ENCODE results near the gene GPC6.
"Not testable (repeated sequence)": the region's sequence is repeated elsewhere in the genome, so short reads cannot be mapped to it uniquely, and the experiment has no call there.

Gene GPC6

GRCh38 chr13:94188201-94188854, 961.7 kb downstream of the GPC6 start:
- DNase-seq (ENCODE audit: low read depth in 1 of 2, low spot score in 1 of 2) = no peak

- no peak for DNase-seq (ENCODE audit: low read depth in 1 of 2, low spot score in 1 of 2)
Observed at GRCh38 chr13:94192431-94192975, 965.9 kb downstream of the GPC6 start.

DNA sequence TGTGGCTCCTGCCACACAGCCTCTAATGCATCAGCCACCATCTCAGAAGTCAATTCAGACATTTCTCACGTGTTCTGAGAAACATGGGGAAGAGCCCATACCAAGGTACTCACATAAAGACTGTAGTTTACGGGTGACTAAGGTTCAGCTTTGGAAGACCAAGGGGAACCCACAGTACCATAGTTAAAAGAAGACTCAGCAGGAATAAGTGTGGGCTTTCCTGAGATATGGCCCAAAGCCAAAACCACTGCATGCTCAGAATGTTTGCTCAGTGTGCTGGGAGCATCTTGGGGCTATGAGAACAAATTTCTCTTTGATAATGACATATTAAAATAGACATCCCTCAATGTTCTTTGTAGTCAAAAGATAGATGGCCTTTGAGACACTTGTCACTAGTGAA, 969.1 kb downstream of the GPC6 start:
- DNase-seq (ENCODE audit: low read depth in 1 of 2, low spot score in 1 of 2) = no peak

DNA sequence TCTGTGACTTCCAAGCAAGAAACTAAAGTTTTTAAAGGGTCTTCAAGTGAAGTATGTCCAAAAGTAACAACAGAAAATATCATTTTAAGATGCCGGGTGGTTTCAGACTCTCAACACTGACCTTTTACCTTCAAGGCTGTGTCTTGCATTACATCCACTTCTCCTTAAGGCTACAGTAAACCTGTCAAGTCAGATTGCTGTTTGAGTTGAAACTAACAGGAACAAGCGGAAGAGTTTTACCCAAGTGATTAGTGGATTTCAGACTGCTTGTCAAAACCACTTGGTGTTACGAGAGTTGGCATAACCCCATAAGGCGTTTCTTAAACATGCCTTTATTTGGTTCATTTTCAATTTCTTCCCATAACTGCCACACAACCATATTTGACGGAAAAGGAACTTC, 969.8 kb downstream of the GPC6 start:
- DNase-seq (ENCODE audit: low read depth in 1 of 2, low spot score in 1 of 2) = no peak

GRCh38 chr13:94198681-94199080, 972.1 kb downstream of the GPC6 start:
- no peak for DNase-seq (ENCODE audit: low read depth in 1 of 2, low spot score in 1 of 2)

DNA sequence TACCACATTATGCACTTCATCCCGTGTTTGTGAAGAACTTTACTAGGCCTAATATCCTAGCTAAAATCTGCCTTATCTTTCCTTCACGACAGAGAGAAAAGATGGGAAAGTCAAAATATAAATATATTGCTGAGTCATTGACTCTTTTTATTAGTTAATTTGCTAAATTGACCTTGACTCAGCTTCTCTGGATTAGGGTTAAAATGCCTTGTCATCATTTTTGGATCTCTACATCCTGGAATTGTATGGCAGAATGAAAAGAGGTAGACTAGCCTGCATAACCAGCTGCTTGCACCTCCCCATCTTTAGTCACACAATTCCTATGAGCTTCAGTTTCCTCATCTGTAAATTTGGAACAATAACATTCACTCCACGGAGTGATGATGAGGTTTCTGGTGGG, 972.5 kb downstream of the GPC6 start:
- DNase-seq (ENCODE audit: low read depth in 1 of 2, low spot score in 1 of 2) = no peak

DNA sequence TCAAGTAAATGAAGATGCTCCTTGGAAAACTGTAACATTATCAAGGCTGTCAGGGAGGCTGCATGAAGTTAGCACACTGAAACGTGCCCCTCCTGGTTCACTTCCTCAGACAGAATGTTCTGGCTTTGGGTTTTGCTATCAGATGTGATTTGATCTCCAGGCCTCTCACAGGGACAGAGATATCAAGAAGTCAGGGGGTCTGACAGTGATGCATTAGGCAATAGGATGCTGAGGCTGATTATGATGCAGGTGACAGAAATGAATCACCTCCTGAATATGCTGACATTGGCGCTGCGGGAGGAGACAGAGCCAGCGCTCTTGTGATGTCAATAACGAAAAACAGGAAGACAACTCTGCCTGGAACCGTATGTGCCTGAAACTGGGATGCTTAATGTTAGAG, 974.4 kb downstream of the GPC6 start:
- DNase-seq (ENCODE audit: low read depth in 1 of 2, low spot score in 1 of 2) = no peak

GRCh38 chr13:94204163-94204562, 977.6 kb downstream of the GPC6 start:
- no peak for DNase-seq (ENCODE audit: low read depth in 1 of 2, low spot score in 1 of 2)

DNA sequence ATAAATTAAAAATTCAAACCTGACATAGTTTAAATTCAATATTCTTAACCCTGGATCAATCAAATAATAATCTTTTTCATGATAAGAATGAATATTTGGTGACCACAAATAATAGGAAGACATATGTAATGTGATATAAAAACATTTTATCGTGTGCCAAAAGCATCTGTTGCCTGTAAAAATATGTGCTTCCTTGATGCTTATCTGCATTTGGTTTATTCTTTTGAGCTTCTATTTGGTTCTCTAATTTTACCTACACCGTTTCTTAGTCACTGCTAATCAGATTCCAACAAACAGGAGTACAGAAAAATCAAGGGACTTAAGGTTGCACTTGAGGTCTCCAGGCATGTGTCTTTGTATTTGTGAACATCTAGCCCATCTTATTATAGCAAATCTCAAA, 978.3 kb downstream of the GPC6 start:
- no peak for DNase-seq (ENCODE audit: low read depth in 1 of 2, low spot score in 1 of 2)

- no peak for DNase-seq (ENCODE audit: low read depth in 1 of 2, low spot score in 1 of 2)
Observed at GRCh38 chr13:94205896-94206295, 979.3 kb downstream of the GPC6 start.

DNA sequence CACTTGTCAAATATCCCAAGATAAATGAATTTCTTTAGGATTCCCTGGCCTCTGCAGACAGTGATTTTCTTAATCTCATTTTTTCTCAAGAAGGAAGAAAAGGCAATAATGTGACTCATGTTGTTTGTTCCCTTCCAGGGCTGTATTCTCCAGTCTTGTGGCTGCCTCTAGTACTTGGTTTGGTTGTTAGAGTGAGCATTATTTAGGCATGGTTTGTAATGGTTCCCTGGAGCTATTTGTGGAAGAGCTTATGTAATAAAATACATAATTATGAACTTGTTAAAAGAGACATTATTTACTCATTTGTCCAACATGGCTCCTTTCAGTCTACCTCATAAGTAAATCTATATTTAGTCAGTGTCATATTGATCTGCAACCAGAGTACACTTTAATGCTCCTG, 982.5 kb downstream of the GPC6 start:
- DNase-seq (ENCODE audit: low read depth in 1 of 2, low spot score in 1 of 2) = no peak

GRCh38 chr13:94209913-94210312, 983.3 kb downstream of the GPC6 start:
- DNase-seq (ENCODE audit: low read depth in 1 of 2, low spot score in 1 of 2) = not testable (repeated sequence)

DNA sequence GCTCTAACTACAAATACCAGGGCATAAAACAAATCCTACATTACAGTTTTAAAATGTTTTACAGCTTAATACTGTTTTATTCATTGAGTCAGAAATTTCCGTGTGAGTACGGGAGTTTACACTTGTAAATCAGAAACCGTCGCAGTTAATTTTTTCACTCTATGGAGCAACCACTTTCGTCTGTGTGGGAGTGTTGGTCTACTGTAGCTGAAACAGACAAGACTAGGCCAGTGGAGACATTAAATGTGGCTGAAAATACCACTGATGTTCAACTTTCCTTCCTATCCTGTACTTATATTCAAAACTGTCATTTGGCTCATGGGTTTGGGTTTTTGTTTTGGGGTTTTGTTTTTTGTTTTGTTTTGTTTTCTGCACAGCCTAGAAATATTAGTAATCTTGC, 984.2 kb downstream of the GPC6 start:
- DNase-seq (ENCODE audit: low read depth in 1 of 2, low spot score in 1 of 2) = no peak

DNA sequence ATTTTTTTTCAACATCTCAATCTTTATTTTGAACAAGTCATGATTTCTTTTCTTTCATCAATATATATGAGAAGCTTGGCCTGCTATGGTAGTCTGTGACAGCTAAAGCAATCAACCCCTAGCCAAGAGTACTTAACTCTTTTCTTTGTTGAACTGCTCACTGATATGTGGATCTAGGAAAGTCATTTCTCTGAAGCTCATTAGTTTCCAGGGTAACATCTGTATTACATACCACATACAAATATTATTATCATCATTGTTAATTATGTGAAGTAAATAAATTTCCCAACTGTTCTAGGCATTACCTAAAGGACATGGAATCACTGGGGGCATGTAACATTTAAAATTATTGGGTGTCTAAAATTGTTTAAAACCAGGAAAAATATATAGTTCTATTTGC, 985.6 kb downstream of the GPC6 start:
- DNase-seq (ENCODE audit: low read depth in 1 of 2, low spot score in 1 of 2) = no peak

DNA sequence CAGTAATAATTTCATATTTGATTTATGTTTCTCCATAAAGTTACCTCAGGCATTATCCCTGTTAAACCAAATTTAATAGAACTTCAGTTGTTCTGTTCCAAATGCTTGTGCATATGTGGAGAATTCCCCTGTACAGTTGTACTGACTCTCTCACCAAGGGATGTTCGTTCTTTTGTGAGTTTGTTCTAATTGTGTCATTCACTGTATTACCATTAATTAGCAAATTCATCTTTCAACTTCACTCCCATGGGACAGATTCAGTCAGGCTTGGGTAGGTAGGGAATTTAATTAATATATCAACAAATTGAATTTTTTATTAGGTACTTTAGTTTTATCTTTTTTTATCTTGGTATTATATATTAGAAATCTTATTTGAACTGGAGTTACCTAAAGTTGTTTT, 987.5 kb downstream of the GPC6 start:
- no peak for DNase-seq (ENCODE audit: low read depth in 1 of 2, low spot score in 1 of 2)

DNA sequence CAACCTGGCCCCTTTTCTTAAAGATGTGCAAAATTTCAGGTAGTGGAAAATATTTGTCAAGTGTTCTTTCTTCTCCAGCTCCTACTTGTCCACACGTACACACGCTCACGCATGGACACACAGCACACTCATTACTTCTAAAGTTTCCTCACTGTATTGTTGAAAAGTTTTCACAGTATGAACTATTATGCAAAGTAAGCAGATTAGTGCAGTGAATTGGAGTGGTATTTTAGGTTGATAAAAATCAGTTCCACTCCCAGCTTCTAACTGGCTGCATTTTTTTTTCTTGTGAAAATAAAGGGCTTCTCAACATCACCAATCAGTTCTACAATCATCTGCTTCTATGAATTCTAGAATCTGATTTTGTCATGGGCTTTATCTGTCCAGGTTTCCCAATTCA, 988.4 kb downstream of the GPC6 start:
- DNase-seq (ENCODE audit: low read depth in 1 of 2, low spot score in 1 of 2) = no peak

DNA sequence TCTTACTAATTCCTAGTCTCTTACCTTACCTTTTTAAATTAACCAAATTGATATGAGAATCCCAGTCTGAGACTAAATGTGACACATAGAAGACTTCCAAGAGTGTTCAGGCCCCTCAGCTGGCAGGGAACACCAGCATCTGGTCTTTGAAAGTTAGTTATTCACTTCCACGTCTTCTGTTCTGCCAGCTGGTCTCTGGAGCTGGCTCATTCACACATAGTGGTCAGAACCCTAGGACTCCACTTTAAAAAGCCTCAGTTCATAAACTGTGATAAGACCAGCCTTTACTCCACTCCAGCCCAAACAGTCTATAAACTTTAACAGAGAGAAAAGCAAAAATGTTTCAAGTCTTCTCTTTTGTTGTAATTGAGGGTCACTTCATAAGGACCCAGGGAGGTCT, 989.9 kb downstream of the GPC6 start:
- DNase-seq (ENCODE audit: low read depth in 1 of 2, low spot score in 1 of 2) = no peak

DNA sequence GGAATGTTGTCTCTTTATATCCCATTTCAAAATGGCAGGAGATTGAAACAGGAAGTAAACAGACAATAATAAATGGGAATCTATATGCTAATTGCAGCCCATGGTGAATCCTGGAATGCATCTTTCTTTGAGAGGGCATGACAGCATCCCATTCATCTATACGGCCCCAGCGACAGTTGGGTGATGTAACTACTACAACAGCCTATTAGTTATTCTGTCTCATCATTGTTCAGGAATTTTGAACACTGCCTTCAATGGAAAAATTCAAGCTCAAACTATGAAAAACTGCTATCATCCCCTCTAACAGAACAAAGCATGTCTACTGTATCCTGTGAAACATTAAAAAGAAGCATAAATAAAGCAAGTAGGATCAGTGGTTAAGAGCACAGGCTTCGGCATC, 990.8 kb downstream of the GPC6 start:
- no peak for DNase-seq (ENCODE audit: low read depth in 1 of 2, low spot score in 1 of 2)

DNA sequence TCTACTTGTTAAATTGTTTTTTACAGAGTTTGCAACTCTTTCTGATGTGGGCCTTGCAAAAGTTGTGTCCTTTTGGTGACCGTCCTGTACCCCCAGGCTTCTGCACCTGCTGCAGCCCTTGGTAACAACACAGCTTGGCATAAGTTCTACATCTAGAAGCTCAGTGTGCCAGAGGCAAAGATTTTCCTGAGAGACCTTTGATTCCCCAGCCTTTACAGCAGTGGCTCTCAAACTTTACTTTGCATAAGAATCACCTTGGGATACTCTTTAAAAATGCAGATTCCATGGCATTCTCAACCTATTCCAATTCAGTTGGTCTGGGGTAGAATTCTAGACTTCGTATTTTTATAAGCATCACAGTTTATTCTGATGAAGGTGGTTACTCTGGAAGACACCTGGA, 991.9 kb downstream of the GPC6 start:
- no peak for DNase-seq (ENCODE audit: low read depth in 1 of 2, low spot score in 1 of 2)

- DNase-seq (ENCODE audit: low read depth in 1 of 2, low spot score in 1 of 2) = no peak
Observed at GRCh38 chr13:94218951-94219350, 992.3 kb downstream of the GPC6 start.

DNA sequence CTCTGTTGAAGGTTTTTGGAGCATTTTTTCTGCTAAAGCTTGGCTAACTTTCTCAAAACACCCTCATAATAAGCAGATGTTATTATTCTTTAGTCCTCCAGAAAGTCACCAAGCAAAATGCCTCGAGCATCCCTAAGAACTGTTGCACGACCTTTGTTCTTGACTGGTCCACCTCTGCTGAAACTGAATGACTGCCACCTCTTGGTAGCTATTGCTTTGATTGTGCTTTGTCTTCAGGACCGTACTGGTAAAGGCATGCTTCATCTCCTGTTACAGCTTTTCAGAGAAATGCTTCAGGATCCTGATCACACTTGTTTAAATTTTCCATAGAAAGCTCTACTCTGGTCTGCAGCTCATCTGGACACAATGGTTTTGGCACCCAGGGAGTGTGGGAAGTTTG, 998.1 kb downstream of the GPC6 start:
- no peak for DNase-seq (ENCODE audit: low read depth in 1 of 2, low spot score in 1 of 2)

DNA sequence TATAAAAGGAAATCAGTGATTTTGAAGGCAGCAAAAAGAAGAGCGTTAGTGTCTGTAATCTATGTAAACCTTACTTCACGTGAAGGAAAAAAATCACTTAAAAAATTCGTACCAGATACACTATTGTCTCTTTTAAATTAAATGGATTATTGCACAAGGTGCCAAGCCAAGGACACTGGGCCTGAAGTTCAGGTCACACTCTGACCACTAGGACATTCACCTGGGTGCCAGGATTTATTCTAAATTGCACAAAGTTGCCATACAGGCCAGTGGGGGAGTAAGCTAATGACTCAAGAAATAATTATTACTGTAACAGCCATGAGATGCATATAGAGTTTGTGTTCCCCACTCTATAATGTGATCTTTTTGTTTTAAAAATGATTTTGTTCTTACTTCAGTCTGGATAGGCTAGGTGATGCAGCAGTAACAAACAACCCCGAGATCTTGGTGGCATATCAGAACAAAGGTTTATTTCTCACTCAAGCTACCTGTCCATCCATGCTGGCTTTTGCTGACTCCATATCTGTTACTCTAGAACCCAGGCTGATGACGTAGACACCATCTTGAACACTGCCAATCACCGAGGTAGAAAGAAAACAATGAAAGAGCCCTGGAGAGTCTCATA, 1000.8 kb downstream of the GPC6 start:
- DNase-seq (ENCODE audit: low read depth in 1 of 2, low spot score in 1 of 2) = no peak

GRCh38 chr13:94228763-94229162, 1002.2 kb downstream of the GPC6 start:
- DNase-seq (ENCODE audit: low read depth in 1 of 2, low spot score in 1 of 2) = no peak
